K562 (cell line): ENCODE measurements around the gene GALE. TPM values are rescaled to one million over a fixed set of nuclear protein-coding genes. Genes with fewer than 3 reads are reported as not detected.

Experiments
- ADNP ChIP-seq: fragments of 200-800 bp; sonication (Bioruptor generic); IDR thresholded peaks from 2 replicates; pipeline ENCODE4 v1.6.1; 2016; ENCODE audit warnings: missing genetic modification characterization, missing compliant biosample characterization
- CC2D1A ChIP-seq: fragments of 450-650 bp; IDR thresholded peaks from 2 replicates; pipeline ENCODE4 v1.6.1; 2017; ENCODE audit warnings: mild to moderate bottlenecking
- DEAF1 ChIP-seq: fragments of 450-650 bp; formaldehyde crosslinking; IDR thresholded peaks from 2 replicates; pipeline ENCODE4 v1.4.0; 2020; ENCODE audit warnings: mild to moderate bottlenecking, moderate library complexity
- E2F1 ChIP-seq: sonication (generic); formaldehyde crosslinking; IDR thresholded peaks from 2 replicates; pipeline ENCODE4 v1.8.1; 2023; ENCODE audit warnings: mild to moderate bottlenecking, missing genetic modification reagents, moderate library complexity
- HMGN3 ChIP-seq: IDR thresholded peaks from 2 replicates; pipeline ENCODE4 v1.6.1; 2011; ENCODE audit warnings: borderline replicate concordance, low read depth, mild to moderate bottlenecking, mixed read lengths, low read length; ENCODE audit not compliant: insufficient read length; ENCODE audit errors: extremely low read depth
- KDM2B ChIP-seq: fragments of 250-450 bp; sonication (Bioruptor Pico); IDR thresholded peaks from 2 replicates; pipeline ENCODE4 v1.8.0; 2021; ENCODE audit warnings: mild to moderate bottlenecking, moderate library complexity
- LCOR ChIP-seq: sonication (generic); formaldehyde crosslinking; IDR thresholded peaks from 2 replicates; pipeline ENCODE4 v1.8.0; 2022; ENCODE audit warnings: mild to moderate bottlenecking, missing genetic modification reagents
- PML ChIP-seq: IDR thresholded peaks from 2 replicates; pipeline ENCODE4 v1.6.1; 2012; ENCODE audit warnings: low read length, inconsistent platforms
- RBM39 ChIP-seq: fragments of 200-400 bp; formaldehyde crosslinking; optimal IDR thresholded peaks from 2 replicates; pipeline ENCODE3; 2018; ENCODE audit warnings: low read depth, low read length
- SFPQ ChIP-seq: fragments of 200-400 bp; formaldehyde crosslinking; IDR thresholded peaks from 2 replicates; pipeline ENCODE4 v1.6.1; 2017; ENCODE audit warnings: mild to moderate bottlenecking, low read depth, low read length, moderate library complexity
- SIX5 ChIP-seq, 2 experiments: IDR thresholded peaks; 2 replicates each; pipeline ENCODE4 v1.6.1; 2011; ENCODE audit warnings: low read length in 2 of 2, borderline replicate concordance in 1 of 2, low read depth in 1 of 2, mild to moderate bottlenecking in 1 of 2, moderate library complexity in 1 of 2; ENCODE audit not compliant: insufficient read depth in 1 of 2
- ZBTB43 ChIP-seq: sonication (generic); formaldehyde crosslinking; IDR thresholded peaks from 2 replicates; pipeline ENCODE4 v1.8.0; 2023; ENCODE audit warnings: mild to moderate bottlenecking, missing genetic modification reagents
- ZNF316 ChIP-seq: fragments of 450-650 bp; IDR thresholded peaks from 2 replicates; pipeline ENCODE4 v1.6.1; 2016
- ZNF445 ChIP-seq: fragments of 250-450 bp; sonication (Bioruptor Pico); IDR thresholded peaks from 2 replicates; pipeline ENCODE4 v1.4.0; 2020; ENCODE audit warnings: low read depth, mild to moderate bottlenecking, moderate library complexity
- ZNF707 ChIP-seq: fragments of 250-450 bp; sonication (Bioruptor Pico); conservative IDR thresholded peaks from 2 replicates; pipeline ENCODE4 v1.8.0; 2022; ENCODE audit warnings: inconsistent platforms, mild to moderate bottlenecking, moderate library complexity
- polyA plus RNA-seq, 8 experiments: library from polyadenylated mRNA; depleted of rRNA in 4 of 8; stranded (reverse) in 5 of 8; unstranded in 3 of 8; fragments of >200 nt; fragmentation: Nextera tagmentation in 2 of 8; fragmentation: Illumina TruSeq in 1 of 8; extraction: Ambion mirVana in 2 of 8; extraction: Trizol in 1 of 8; gene quantifications; 2 replicates each; pipeline versions ENCODE4 v1.2.1 to v1.2.3, GENCODE V29; 2011 to 2014; ENCODE audit warnings: inconsistent platforms in 1 of 8, missing spikeins in 1 of 8
- total RNA-seq, 7 experiments: library from RNA; depleted of rRNA in 6 of 7; stranded (reverse); fragments of >200 nt in 6 of 7; fragmentation: Illumina TruSeq in 2 of 7; extraction: Trizol in 2 of 7; gene quantifications; 2 replicates each; pipeline versions ENCODE4 v1.2.1 to v1.2.3, GENCODE V29; 2011 to 2021; ENCODE audit warnings: low replicate concordance in 1 of 7

GALE gene
- total and polyA plus RNA-seq, 9 of the 15 experiments (the other 6 are each of a cell fraction or from before 2014, with no cell fraction given), result 8.4 to 139 (median 88.3) TPM

- TF ChIP-seq E2F1, result no peak
- TF ChIP-seq KDM2B (CRISPR knock-in tag), result no peak
- no peak for TF ChIP-seq ZBTB43
- peak; percentile 37; the same call in 1 of the 2 replicates for TF ChIP-seq DEAF1 (CRISPR knock-in tag)
- no peak for TF ChIP-seq SFPQ
- no peak for TF ChIP-seq ZNF707
- TF ChIP-seq ADNP (tag), result no peak
- TF ChIP-seq ZNF316, result no peak
- TF ChIP-seq PML, result 0 out of 2 replicates have a peak, but pooled peaks have one; percentile 22
- no peak for TF ChIP-seq RBM39
- TF ChIP-seq HMGN3, result no peak
- no peak for TF ChIP-seq SIX5 (IDR thresholded peaks at IDR 0.05; ENCODE audit: borderline replicate concordance in 1 of 2, insufficient read depth in 1 of 2, low read depth in 1 of 2, low read length in 2 of 2)
- no peak for TF ChIP-seq LCOR
- TF ChIP-seq ZNF445 (CRISPR knock-in tag), result no peak
- 0 out of 2 replicates have a peak, but pooled peaks have one; percentile 57 for TF ChIP-seq CC2D1A
Measured at GRCh38 chr1:23751050-23751814, 49.3 kb downstream of the GALE start (continued).
